ENCODE data around the gene PIGC.

PIGC gene

DNA sequence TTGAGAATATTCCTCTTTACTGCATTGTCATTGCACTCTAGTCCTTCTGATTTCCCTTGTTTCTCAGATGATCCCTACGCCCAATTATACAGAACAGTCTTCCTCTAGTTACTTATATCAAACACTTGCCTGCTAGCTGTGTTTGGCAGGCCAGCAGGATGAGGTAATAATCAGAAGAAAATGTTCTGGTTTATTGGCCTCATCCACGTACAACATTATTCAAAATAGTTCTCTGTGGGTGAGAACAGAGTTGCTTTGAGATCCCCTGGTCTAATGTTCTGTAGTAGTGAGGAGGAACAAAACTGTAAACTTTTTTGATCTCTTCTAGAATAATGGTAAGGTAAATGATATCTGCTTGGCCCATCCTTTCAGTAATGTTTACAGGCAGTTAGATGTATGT is 45.7 kb downstream of the PIGC start:
- Mint-ChIP-seq H3K4me3 (peak overlapping the region in 2 of 3 experiments; percentile 3 to 49), H3K36me3 (ENCODE audit: low read depth) (peaks cover 8% of the 10 kb centered on the region), H3K27me3 (ENCODE audit: low read depth) (no peaks in the 10 kb centered on the region), H3K9me3 (no peaks in the 10 kb centered on the region), H3K4me1 (peaks cover 79% of the 10 kb centered on the region), H3K27ac (peak overlapping the region; percentile 97 to 98 (median 98))
- TF ChIP-seq, protein P1, sequence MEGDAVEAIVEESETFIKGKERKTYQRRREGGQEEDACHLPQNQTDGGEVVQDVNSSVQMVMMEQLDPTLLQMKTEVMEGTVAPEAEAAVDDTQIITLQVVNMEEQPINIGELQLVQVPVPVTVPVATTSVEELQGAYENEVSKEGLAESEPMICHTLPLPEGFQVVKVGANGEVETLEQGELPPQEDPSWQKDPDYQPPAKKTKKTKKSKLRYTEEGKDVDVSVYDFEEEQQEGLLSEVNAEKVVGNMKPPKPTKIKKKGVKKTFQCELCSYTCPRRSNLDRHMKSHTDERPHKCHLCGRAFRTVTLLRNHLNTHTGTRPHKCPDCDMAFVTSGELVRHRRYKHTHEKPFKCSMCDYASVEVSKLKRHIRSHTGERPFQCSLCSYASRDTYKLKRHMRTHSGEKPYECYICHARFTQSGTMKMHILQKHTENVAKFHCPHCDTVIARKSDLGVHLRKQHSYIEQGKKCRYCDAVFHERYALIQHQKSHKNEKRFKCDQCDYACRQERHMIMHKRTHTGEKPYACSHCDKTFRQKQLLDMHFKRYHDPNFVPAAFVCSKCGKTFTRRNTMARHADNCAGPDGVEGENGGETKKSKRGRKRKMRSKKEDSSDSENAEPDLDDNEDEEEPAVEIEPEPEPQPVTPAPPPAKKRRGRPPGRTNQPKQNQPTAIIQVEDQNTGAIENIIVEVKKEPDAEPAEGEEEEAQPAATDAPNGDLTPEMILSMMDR (IDR thresholded peaks at IDR 0.05; ENCODE audit: unreplicated experiment in 3 of 3): no peak

DNA sequence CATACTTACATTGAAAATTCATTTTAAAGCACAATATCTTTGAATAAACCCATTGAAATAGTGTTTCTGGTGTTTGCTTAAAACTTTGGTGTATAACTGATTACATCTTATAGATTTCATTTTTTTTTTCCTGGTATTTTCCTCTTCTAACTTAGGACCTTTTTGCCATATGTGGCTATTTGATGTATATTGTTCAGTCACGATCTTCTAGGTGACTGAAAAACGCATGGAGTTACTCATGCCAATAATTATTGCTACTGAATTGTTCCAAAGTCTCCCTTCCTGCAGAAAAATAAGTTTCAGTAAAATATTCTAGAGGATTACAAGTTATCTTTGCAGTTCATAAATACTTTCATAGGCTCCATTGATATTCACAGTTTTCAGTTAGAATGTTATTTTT is 46.2 kb downstream of the PIGC start:
- H3K27me3 Mint-ChIP-seq (ENCODE audit: low read depth): no peaks in the 10 kb centered on the region
- TF ChIP-seq, protein P1 (IDR thresholded peaks at IDR 0.05; ENCODE audit: unreplicated experiment in 3 of 3): no peak
- H3K36me3 Mint-ChIP-seq (ENCODE audit: low read depth): peaks cover 8% of the 10 kb centered on the region
- peaks cover 83% of the 10 kb centered on the region for H3K4me1 Mint-ChIP-seq
- no peaks in the 10 kb centered on the region for H3K9me3 Mint-ChIP-seq
- H3K27ac Mint-ChIP-seq: peak overlapping the region; percentile 97 to 98 (median 98)
- H3K4me3 Mint-ChIP-seq: no peak overlapping the region

DNA sequence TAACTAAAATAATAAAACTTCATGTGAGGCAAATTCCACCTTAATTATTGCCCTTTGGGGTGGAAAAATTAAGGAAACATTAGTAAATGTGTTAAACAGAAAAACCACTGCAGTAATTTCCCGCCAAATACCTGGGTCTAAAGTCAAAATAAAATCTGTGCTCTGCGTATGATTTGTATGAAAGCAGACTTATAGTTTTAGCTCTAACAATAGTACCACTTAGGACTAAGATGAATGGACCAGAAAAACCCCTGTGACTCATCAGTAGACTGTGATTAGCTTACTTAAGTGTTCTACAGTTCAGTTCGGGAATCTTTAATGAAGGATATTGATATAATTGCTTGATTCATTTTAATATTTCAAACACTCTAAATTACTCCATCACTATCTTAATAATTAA is 46.6 kb downstream of the PIGC start:
- peak overlapping the region; percentile 97 to 98 (median 98) for H3K27ac Mint-ChIP-seq
- no peaks in the 10 kb centered on the region for H3K27me3 Mint-ChIP-seq (ENCODE audit: low read depth)
- TF ChIP-seq, protein P1 (IDR thresholded peaks at IDR 0.05; ENCODE audit: unreplicated experiment in 3 of 3): no peak
- H3K4me1 Mint-ChIP-seq: peaks cover 87% of the 10 kb centered on the region
- H3K9me3 Mint-ChIP-seq: no peaks in the 10 kb centered on the region
- H3K36me3 Mint-ChIP-seq (ENCODE audit: low read depth): peaks cover 8% of the 10 kb centered on the region
- no peak overlapping the region for H3K4me3 Mint-ChIP-seq

DNA sequence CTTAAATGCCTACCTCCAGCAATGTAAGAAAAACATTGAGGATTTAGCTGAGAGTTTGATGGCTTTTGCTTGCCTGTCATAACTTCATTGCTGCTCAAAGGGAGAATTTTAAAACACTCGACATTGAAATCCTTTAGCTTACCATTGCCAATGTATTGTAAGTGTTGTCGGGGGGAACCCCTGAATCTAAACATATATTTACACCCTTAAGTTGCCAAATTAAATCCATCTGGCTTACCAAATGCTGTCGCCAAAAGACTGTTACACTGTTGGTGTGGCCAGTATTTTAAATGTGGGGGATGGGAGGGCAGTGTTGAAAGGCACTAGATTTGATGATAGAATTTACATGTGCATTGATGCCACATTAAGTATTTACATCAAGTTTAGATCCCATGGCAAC is 48.3 kb downstream of the PIGC start:
- Mint-ChIP-seq H3K9me3 (no peaks in the 10 kb centered on the region), H3K27me3 (ENCODE audit: low read depth) (no peaks in the 10 kb centered on the region), H3K36me3 (ENCODE audit: low read depth) (peaks cover 8% of the 10 kb centered on the region), H3K4me1 (peaks cover 87% of the 10 kb centered on the region), H3K27ac (peak overlapping the region; percentile 77 to 99 (median 98)), H3K4me3 (no peak overlapping the region)
- TF ChIP-seq, protein P1 (IDR thresholded peaks at IDR 0.05; ENCODE audit: unreplicated experiment in 3 of 3): no peak

DNA sequence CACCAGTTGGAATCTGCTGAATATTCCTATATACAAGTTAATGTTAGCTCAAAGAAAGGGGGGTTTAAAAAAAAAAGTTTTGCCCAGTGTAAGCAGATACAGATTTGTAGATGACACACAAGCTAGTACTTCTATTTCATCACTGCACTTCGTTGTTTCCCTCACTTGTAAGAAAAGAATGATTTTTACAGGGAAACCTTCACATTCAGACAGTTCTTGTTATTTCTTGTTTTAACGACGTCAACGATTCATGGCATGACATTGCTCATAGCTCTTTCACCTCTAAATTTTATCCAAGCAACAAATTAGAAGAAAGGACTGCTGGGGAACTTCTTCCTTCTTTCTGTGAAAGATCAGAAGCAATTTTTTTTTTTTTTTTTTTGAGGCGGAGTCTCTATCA is 49.1 kb downstream of the PIGC start:
- Mint-ChIP-seq H3K27ac (peak overlapping the region; percentile 98 to 99 (median 99)), H3K4me1 (peaks cover 87% of the 10 kb centered on the region), H3K4me3 (peak overlapping the region in 1 of 3 experiments; percentile 6), H3K9me3 (no peaks in the 10 kb centered on the region), H3K27me3 (ENCODE audit: low read depth) (no peaks in the 10 kb centered on the region), H3K36me3 (ENCODE audit: low read depth) (peaks cover 8% of the 10 kb centered on the region)
- TF ChIP-seq, protein P1 (IDR thresholded peaks at IDR 0.05; ENCODE audit: unreplicated experiment in 3 of 3): no peak

DNA sequence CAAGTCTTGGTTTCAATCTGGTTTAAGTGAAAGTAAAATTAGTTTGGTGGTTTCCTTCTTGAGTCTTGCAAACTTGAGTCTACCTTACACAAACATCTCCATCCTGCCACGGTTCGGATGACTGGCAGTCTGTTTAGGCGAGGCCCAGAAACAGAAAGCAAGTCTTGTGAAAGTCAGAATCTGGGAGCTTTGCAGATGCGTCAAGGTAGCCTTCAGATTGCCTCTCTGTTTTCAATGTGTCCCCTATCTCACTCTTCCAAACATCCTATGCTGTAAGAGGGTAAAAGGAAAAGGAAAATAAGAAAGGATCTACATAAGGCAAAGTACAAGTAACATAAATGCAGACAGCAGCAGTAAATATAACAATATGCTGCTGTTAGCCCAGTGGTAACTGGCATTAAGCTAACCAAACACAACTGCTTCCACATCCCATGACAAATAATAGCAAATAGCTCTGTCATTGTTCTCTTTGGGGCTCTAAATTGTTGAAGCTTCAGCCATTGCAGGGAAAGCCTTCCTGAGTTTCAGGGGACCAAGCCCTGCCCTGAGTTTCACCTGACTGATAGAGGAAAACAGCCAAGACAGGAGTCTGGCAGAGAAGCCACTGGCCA is 49.6 kb downstream of the PIGC start:
- H3K27me3 Mint-ChIP-seq (ENCODE audit: low read depth): no peaks in the 10 kb centered on the region
- H3K4me3 Mint-ChIP-seq: peak overlapping the region in 2 of 3 experiments; percentile 1 to 45
- TF ChIP-seq, protein P1 (IDR thresholded peaks at IDR 0.05; ENCODE audit: unreplicated experiment in 3 of 3): no peak
- no peaks in the 10 kb centered on the region for H3K9me3 Mint-ChIP-seq
- H3K4me1 Mint-ChIP-seq: peaks cover 87% of the 10 kb centered on the region
- peak overlapping the region; percentile 98 to 99 (median 99) for H3K27ac Mint-ChIP-seq
- H3K36me3 Mint-ChIP-seq (ENCODE audit: low read depth): peaks cover 8% of the 10 kb centered on the region
